AG09309 (cell line): ENCODE data around the gene POPDC2.
"Not testable (repeated sequence)": the region's sequence is repeated elsewhere in the genome, so short reads cannot be mapped to it uniquely, and the experiment has no call there.

ENCODE experiments used
- DNase-seq: peaks from one replicate; pipeline ENCODE4 v3.0.0-alpha.2; 2010; ENCODE audit warnings: low read depth
- H3K4me3 ChIP-seq: 2 replicates; pipeline ENCODE4 v1.5.1; 2011; ENCODE audit warnings: mild to moderate bottlenecking, low read depth, low read length, moderate library complexity; ENCODE audit not compliant: control insufficient read depth
- TF ChIP-seq, protein P1 (sequence below): IDR thresholded peaks from 2 replicates; pipeline ENCODE4 v1.5.1; 2011; ENCODE audit warnings: mild to moderate bottlenecking, low read depth, low read length, inconsistent platforms; ENCODE audit not compliant: insufficient read depth, control insufficient read depth; ENCODE audit errors: missing control alignments

Gene POPDC2

GRCh38 chr3:119697394-119697793 lies 37.0 kb upstream of the POPDC2 start:
- DNase-seq = no peak
- TF ChIP-seq, protein P1, sequence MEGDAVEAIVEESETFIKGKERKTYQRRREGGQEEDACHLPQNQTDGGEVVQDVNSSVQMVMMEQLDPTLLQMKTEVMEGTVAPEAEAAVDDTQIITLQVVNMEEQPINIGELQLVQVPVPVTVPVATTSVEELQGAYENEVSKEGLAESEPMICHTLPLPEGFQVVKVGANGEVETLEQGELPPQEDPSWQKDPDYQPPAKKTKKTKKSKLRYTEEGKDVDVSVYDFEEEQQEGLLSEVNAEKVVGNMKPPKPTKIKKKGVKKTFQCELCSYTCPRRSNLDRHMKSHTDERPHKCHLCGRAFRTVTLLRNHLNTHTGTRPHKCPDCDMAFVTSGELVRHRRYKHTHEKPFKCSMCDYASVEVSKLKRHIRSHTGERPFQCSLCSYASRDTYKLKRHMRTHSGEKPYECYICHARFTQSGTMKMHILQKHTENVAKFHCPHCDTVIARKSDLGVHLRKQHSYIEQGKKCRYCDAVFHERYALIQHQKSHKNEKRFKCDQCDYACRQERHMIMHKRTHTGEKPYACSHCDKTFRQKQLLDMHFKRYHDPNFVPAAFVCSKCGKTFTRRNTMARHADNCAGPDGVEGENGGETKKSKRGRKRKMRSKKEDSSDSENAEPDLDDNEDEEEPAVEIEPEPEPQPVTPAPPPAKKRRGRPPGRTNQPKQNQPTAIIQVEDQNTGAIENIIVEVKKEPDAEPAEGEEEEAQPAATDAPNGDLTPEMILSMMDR = no peak
- no peak overlapping the region for H3K4me3 ChIP-seq

GRCh38 chr3:119695480-119695879 lies 35.1 kb upstream of the POPDC2 start:
- TF ChIP-seq, protein P1 = no peak
- H3K4me3 ChIP-seq = no peak overlapping the region
- no peak for DNase-seq

GRCh38 chr3:119690043-119690656 lies 29.8 kb upstream of the POPDC2 start:
- no peak overlapping the region for H3K4me3 ChIP-seq
- DNase-seq = no peak
- TF ChIP-seq, protein P1 = peak; percentile 44

DNA sequence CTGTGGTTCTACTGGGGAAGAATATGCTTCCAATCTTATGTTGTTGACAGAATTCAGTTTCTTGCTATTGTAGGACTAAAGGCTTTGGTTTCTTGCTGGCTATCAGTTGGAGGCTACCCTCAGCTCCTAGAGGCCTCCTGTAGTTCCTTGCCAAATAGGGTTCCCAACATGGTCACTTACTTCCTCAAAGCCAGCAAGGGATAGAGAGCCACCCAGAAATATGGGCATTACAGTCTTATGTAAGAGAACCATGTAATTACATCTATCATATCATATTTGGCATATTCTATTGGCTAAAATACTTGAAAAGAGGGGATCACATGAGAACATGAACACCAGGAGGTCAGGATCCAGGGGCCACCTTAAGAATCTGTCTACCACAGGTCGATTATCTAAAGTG lies 23.0 kb upstream of the POPDC2 start:
- H3K4me3 ChIP-seq = no peak overlapping the region
- TF ChIP-seq, protein P1 = no peak
- DNase-seq = no peak

DNA sequence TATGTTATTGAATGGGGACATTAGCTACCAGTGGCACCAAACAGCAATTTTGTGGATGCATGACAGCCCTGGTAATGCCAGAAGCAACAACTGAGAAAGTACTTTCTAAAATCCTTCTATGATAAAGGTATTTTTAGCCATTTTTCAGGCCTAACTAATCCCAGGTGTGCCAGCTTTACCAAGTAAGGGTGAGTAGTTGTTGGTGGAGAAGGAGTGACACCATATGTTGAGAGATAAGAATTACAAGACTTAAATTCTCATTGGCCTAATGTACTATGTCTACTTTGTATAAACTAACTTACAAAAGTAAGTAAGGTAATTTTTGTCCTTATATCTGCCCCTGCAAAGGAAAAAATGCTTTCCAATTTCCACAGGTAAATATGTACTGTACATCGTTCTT lies 20.9 kb upstream of the POPDC2 start:
- no peak for DNase-seq
- H3K4me3 ChIP-seq = no peak overlapping the region
- TF ChIP-seq, protein P1 = peak; percentile 59

GRCh38 chr3:119679874-119680273 lies 19.5 kb upstream of the POPDC2 start:
- TF ChIP-seq, protein P1 = no peak
- no peak for DNase-seq
- no peak overlapping the region for H3K4me3 ChIP-seq

- not testable (repeated sequence) for DNase-seq
Measured at GRCh38 chr3:119678209-119678608, 17.8 kb upstream of the POPDC2 start.

More at GRCh38 chr3:119678209-119678608, 17.8 kb upstream of the POPDC2 start:
- H3K4me3 ChIP-seq = not testable (repeated sequence)
